ENCODE measurements around the gene ZNF593OS.

GRCh38 chr1:26132128-26132833, 39.4 kb downstream of the ZNF593OS start:
- TF ChIP-seq CTCF (IDR thresholded peaks at IDR 0.05) (no peak), EP300 (IDR thresholded peaks at IDR 0.05) (no peak)

Data from esophagus muscularis mucosa (tissue), 3 donors.